ENCODE measurements around the gene CCDC174. TPM values are rescaled to one million over a fixed set of nuclear protein-coding genes. Genes with fewer than 3 reads are reported as not detected.

CCDC174 gene
- total RNA-seq, 4 donors from 2014 or later: 15.8 to 24.0 (median 20.2) TPM

DNA sequence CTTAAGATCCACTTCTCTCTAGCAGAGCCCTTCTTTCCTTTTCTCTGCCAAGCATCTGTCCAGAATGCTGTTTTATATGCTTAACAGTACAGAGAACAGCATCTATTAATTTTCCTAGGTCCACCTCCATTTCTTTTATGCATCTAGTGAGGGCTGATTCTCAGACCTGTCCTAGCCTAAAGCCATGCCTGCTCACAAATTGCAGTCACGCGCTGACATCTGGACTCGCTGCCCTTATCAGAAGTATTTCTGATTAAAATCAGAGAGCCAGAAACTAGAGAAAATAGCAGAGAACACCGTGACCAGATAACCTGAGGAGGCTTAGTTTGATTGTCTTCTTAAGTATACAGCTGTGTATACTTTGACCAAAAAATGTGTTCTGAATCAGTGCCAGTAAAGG lies 25.3 kb downstream of the CCDC174 start:
- no peak for ATAC-seq
- TF ChIP-seq, protein P1, sequence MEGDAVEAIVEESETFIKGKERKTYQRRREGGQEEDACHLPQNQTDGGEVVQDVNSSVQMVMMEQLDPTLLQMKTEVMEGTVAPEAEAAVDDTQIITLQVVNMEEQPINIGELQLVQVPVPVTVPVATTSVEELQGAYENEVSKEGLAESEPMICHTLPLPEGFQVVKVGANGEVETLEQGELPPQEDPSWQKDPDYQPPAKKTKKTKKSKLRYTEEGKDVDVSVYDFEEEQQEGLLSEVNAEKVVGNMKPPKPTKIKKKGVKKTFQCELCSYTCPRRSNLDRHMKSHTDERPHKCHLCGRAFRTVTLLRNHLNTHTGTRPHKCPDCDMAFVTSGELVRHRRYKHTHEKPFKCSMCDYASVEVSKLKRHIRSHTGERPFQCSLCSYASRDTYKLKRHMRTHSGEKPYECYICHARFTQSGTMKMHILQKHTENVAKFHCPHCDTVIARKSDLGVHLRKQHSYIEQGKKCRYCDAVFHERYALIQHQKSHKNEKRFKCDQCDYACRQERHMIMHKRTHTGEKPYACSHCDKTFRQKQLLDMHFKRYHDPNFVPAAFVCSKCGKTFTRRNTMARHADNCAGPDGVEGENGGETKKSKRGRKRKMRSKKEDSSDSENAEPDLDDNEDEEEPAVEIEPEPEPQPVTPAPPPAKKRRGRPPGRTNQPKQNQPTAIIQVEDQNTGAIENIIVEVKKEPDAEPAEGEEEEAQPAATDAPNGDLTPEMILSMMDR (IDR thresholded peaks at IDR 0.05): no peak
- TF ChIP-seq POLR2AphosphoS5 (IDR thresholded peaks at IDR 0.05) (no peak), EP300 (IDR thresholded peaks at IDR 0.05) (no peak), POLR2A (IDR thresholded peaks at IDR 0.05) (no peak)
- Histone ChIP-seq H3K27ac (no peak overlapping the region), H3K36me3 (peaks cover 0 to 15% of the 10 kb centered on the region in 2 donors), H3K4me1 (no peaks in the 10 kb centered on the region), H3K4me3 (no peak overlapping the region), H3K9me3 (no peaks in the 10 kb centered on the region), H3K27me3 (no peaks in the 10 kb centered on the region)
- WGBS, 2 donors (ENCODE audit: low coverage in 1 of 2): 83 to 84% methylated on average over 4 of the region's 4 CpGs

DNA sequence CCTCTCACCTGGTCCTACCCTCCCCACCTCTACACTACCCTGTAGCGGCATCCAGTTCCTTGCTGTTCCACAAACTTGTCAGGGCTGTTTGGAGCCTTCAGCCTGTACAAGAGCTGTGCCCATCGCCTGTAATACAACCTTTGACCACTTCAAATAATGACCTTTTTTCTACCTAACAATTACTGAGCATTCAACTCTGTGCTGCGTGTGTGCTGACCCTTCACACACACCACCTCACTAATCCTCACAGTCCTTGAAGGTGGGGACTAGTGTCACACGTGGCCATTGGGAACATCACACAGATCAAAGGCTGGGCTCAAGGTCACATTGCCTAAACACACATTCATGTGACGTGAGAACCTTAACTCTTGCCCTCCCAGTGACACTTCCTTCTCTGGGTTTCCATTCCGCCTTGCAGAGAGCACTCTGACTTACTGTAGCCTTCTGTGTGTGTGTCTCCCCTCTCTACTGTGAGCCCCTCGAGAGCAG lies 26.5 kb downstream of the CCDC174 start:
- no peak for TF ChIP-seq POLR2AphosphoS5 (IDR thresholded peaks at IDR 0.05)
- TF ChIP-seq POLR2A (IDR thresholded peaks at IDR 0.05): no peak
- TF ChIP-seq EP300 (IDR thresholded peaks at IDR 0.05): no peak
- TF ChIP-seq, protein P1 (IDR thresholded peaks at IDR 0.05): no peak
- no peak for ATAC-seq
- no peak overlapping the region for H3K4me3 ChIP-seq
- H3K4me1 ChIP-seq: no peaks in the 10 kb centered on the region
- 73 to 75% methylated on average over 3 to 5 of the region's 7 CpGs for WGBS, 2 donors (ENCODE audit: low coverage in 1 of 2)
- no peaks in the 10 kb centered on the region for H3K27me3 ChIP-seq
- no peak overlapping the region for H3K27ac ChIP-seq
- peaks cover 0 to 3% of the 10 kb centered on the region in 2 donors for H3K36me3 ChIP-seq
- H3K9me3 ChIP-seq: no peaks in the 10 kb centered on the region

- Histone ChIP-seq H3K4me3 (no peak overlapping the region), H3K27me3 (no peaks in the 10 kb centered on the region), H3K9me3 (no peaks in the 10 kb centered on the region), H3K4me1 (no peaks in the 10 kb centered on the region), H3K36me3 (peaks cover 0 to 3% of the 10 kb centered on the region in 2 donors), H3K27ac (no peak overlapping the region)
- TF ChIP-seq POLR2A (IDR thresholded peaks at IDR 0.05): no peak
- TF ChIP-seq POLR2AphosphoS5 (IDR thresholded peaks at IDR 0.05): no peak
- no peak for TF ChIP-seq EP300 (IDR thresholded peaks at IDR 0.05)
- TF ChIP-seq, protein P1 (IDR thresholded peaks at IDR 0.05): no peak
- whole genome bisulfite sequencing, 2 donors (ENCODE audit: low coverage in 1 of 2): 70 to 88% methylated on average over 1 of the region's 1 CpG
- ATAC-seq: no peak
These were observed 28.6 kb downstream of the CCDC174 start for GRCh38 chr3:14680115-14680514.

GRCh38 chr3:14680716-14681115 lies 29.2 kb downstream of the CCDC174 start:
- Histone ChIP-seq H3K4me1 (no peaks in the 10 kb centered on the region), H3K36me3 (peaks cover 0 to 3% of the 10 kb centered on the region in 2 donors), H3K27ac (no peak overlapping the region), H3K4me3 (no peak overlapping the region), H3K9me3 (no peaks in the 10 kb centered on the region), H3K27me3 (no peaks in the 10 kb centered on the region)
- ATAC-seq: no peak
- 48% methylated on average over 2 of the region's 2 CpGs; no CpG with 5 or more reads in 1 of the 2 donors for WGBS, 2 donors (ENCODE audit: low coverage in 1 of 2)
- TF ChIP-seq POLR2A (IDR thresholded peaks at IDR 0.05) (no peak), POLR2AphosphoS5 (IDR thresholded peaks at IDR 0.05) (no peak)
- TF ChIP-seq, protein P1 (IDR thresholded peaks at IDR 0.05): no peak

GRCh38 chr3:14684447-14684846 lies 32.9 kb downstream of the CCDC174 start:
- no peak overlapping the region for H3K27ac ChIP-seq
- ATAC-seq: no peak
- WGBS, 2 donors (ENCODE audit: low coverage in 1 of 2): 97 to 100% methylated on average over 3 to 4 of the region's 4 CpGs
- H3K4me1 ChIP-seq: no peaks in the 10 kb centered on the region
- no peaks in the 10 kb centered on the region for H3K27me3 ChIP-seq
- no peaks in the 10 kb centered on the region for H3K9me3 ChIP-seq
- H3K4me3 ChIP-seq: no peak overlapping the region
- no peak for TF ChIP-seq POLR2A (IDR thresholded peaks at IDR 0.05)
- TF ChIP-seq, protein P1 (IDR thresholded peaks at IDR 0.05): no peak
- no peak for TF ChIP-seq EP300 (IDR thresholded peaks at IDR 0.05)
- TF ChIP-seq POLR2AphosphoS5 (IDR thresholded peaks at IDR 0.05): no peak
- H3K36me3 ChIP-seq: no peaks in the 10 kb centered on the region
